Type B pancreatic cell (in vitro differentiated cells): ENCODE measurements around the gene HIVEP3. TPM values are rescaled to one million over a fixed set of nuclear protein-coding genes. Genes with fewer than 3 reads are reported as not detected.

Experiments used
- DNase-seq: peaks from one replicate; pipeline ENCODE4 v3.0.0; 2021; ENCODE audit warnings: mixed read lengths; ENCODE audit not compliant: unreplicated experiment; ENCODE audit errors: extremely low spot score
- H3K27ac Mint-ChIP-seq: 2 replicates; pipeline ENCODE4 v1.8.0; 2021; ENCODE audit warnings: mild to moderate bottlenecking, mixed read lengths
- H3K27me3 Mint-ChIP-seq: 2 replicates; pipeline ENCODE4 v1.8.0; 2021; ENCODE audit warnings: mixed read lengths
- H3K36me3 Mint-ChIP-seq: 2 replicates; pipeline ENCODE4 v1.8.0; 2021; ENCODE audit warnings: mixed read lengths
- H3K4me1 Mint-ChIP-seq: one replicate; pipeline ENCODE4 v1.8.0; 2021; ENCODE audit warnings: mixed read lengths; ENCODE audit not compliant: unreplicated experiment
- H3K4me3 Mint-ChIP-seq: 2 replicates; pipeline ENCODE4 v1.8.0; 2021; ENCODE audit warnings: mild to moderate bottlenecking, mixed read lengths
- H3K9me3 Mint-ChIP-seq: 2 replicates; pipeline ENCODE4 v1.8.0; 2021; ENCODE audit warnings: mixed read lengths
- total RNA-seq: library from RNA; stranded (reverse); gene quantifications from 2 replicates; pipeline ENCODE4 v1.2.1, GENCODE V29; 2021; ENCODE audit warnings: low replicate concordance
- TF ChIP-seq, protein P1 (sequence below): fragments of 200-600 bp; sonication (generic); conservative IDR thresholded peaks from 2 replicates; pipeline ENCODE4 v1.5.0; 2021; ENCODE audit warnings: antibody characterized with exemption, mild to moderate bottlenecking

The HIVEP3 gene
- total RNA-seq, 1 donor from 2014 or later, result 9.2 TPM

DNA sequence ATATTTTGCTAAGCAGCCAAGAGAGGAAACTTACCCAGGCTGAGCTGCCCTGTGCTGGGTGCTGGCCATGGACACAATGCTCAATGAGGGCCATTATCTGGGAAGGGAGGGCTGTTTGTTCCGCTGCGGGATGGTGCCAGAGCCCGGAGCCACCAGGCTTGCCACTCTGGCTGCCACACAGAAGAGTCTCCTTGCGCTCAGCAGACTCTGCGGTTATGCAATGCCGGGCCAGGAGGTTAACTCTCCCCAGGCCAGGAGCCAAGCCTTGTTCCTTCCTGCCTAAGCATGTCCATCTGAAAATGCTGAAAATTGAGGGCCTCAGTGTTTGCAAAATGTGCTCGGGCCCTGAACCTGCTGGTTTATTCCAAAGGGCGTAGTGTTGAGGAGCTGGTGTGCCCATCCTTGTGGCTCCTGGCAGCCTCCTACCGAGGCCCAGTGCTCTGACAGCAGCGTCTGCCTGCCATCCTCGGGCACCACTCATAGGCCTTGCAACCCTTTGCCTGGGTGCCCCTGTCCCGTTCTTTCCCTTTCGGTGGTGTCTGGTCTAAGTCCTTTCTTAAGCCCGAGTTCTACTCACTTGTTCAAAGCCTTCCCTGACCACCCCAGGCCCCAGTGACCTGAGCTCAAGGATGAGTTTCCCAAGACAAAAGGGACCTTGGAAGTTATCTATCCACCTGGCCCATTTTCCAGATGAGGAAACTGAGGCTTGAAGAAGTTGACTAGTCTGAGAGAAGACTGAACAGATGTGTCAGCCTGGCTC, 300.5 kb downstream of the HIVEP3 start:
- Mint-ChIP-seq H3K36me3 (no peaks in the 10 kb centered on the region), H3K27ac (no peak overlapping the region), H3K9me3 (no peaks in the 10 kb centered on the region), H3K4me1 (peaks cover 7% of the 10 kb centered on the region), H3K27me3 (no peaks in the 10 kb centered on the region), H3K4me3 (no peak overlapping the region)
- DNase-seq, result peak; percentile 40
- TF ChIP-seq, protein P1, sequence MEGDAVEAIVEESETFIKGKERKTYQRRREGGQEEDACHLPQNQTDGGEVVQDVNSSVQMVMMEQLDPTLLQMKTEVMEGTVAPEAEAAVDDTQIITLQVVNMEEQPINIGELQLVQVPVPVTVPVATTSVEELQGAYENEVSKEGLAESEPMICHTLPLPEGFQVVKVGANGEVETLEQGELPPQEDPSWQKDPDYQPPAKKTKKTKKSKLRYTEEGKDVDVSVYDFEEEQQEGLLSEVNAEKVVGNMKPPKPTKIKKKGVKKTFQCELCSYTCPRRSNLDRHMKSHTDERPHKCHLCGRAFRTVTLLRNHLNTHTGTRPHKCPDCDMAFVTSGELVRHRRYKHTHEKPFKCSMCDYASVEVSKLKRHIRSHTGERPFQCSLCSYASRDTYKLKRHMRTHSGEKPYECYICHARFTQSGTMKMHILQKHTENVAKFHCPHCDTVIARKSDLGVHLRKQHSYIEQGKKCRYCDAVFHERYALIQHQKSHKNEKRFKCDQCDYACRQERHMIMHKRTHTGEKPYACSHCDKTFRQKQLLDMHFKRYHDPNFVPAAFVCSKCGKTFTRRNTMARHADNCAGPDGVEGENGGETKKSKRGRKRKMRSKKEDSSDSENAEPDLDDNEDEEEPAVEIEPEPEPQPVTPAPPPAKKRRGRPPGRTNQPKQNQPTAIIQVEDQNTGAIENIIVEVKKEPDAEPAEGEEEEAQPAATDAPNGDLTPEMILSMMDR, result no peak

DNA sequence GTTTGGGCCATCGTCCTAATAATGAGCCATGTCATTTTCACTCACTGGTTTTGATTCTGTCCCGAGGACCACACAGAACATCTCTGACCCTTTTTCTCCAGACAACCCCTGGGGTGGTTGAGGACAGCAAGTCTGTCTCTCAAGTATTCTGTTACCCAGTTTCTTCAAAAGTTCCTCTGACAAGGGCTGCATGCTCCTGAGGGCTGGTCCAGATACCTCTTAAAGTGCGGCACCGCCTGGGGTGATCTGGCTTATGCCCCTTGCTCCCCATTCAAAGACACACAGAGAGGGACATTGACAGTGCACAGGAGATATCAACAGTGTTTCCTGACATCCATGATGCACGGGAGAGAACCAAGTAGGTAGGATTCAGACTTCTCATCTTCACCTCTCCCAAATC, 301.4 kb downstream of the HIVEP3 start:
- Mint-ChIP-seq H3K36me3 (no peaks in the 10 kb centered on the region), H3K27ac (no peak overlapping the region), H3K9me3 (no peaks in the 10 kb centered on the region), H3K4me1 (peaks cover 7% of the 10 kb centered on the region), H3K4me3 (no peak overlapping the region), H3K27me3 (no peaks in the 10 kb centered on the region)
- DNase-seq, result peak; percentile 34
- TF ChIP-seq, protein P1, result no peak

DNA sequence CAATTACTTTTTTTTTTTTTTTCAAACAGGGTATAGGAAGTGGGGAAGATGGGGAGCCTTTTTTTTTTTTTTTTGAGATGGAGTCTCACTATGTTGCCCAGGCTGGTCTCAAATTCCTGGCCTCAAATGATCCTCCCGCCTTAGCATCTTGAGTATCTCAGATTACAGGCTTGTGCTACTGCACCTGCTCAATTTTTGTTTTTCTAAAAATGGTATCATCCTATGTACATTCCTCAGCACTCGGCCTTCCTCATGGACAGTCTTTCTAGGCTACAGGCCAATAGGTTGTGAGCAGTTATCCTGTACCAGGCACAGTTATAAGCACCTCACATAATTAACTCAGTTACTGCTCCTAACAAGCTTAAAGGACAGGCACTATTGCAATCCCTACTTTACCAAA, 302.2 kb downstream of the HIVEP3 start:
- TF ChIP-seq, protein P1, result no peak
- H3K27me3 Mint-ChIP-seq, result peaks cover 3% of the 10 kb centered on the region

DNA sequence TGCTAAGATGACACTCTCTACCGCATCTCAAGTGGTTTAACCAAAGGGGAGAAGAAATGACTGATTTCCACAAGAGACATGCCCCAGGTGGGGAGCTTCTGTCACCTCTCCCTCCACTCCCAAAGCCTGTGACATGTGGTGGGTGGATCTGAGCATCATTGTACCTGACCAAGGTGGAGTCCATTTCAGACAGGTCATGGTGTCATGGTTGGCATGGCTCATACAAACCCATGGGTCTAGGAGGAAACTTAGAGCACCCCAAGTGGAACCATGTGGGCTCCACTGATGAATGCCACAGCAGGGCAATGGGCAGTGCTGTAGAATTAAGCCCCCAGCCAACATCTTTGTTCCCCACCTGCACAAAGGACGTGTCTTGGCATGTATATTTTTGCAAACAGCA, 302.7 kb downstream of the HIVEP3 start:
- H3K36me3 Mint-ChIP-seq, result no peaks in the 10 kb centered on the region
- peak; percentile 42 for DNase-seq
- TF ChIP-seq, protein P1, result no peak
- H3K27ac Mint-ChIP-seq, result no peak overlapping the region
- H3K4me3 Mint-ChIP-seq, result no peak overlapping the region
- H3K27me3 Mint-ChIP-seq, result peaks cover 3% of the 10 kb centered on the region
- peaks cover 3% of the 10 kb centered on the region for H3K9me3 Mint-ChIP-seq
- peaks cover 11% of the 10 kb centered on the region for H3K4me1 Mint-ChIP-seq

More for the DNA sequence above, 302.2 kb downstream of the HIVEP3 start:
- Mint-ChIP-seq H3K4me1 (peaks cover 7% of the 10 kb centered on the region), H3K36me3 (no peaks in the 10 kb centered on the region), H3K4me3 (no peak overlapping the region), H3K9me3 (no peaks in the 10 kb centered on the region), H3K27ac (no peak overlapping the region)
- no peak for DNase-seq

DNA sequence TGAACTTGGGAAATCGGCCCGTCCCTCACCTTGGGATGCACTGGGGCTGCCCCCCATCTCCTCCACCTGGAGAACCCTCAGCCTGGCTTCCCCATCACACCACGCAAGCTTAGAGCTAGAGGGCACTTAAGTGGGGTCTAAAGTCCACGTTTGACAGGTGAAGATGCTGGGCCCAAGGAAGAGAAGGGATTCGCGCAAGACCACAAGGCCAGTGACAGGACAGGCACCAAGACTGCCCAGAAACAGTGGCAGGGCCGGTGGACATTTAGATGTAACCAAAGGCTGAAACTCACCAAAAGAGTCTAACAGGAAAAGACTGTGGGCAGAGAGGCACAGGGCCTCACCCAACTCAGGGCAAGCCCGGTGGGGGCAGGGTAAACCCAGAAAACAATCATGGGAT, 303.4 kb downstream of the HIVEP3 start:
- DNase-seq, result no peak
- peaks cover 5% of the 10 kb centered on the region for H3K9me3 Mint-ChIP-seq
- peaks cover 15% of the 10 kb centered on the region for H3K4me1 Mint-ChIP-seq
- TF ChIP-seq, protein P1, result no peak
- no peaks in the 10 kb centered on the region for H3K36me3 Mint-ChIP-seq
- peaks cover 3% of the 10 kb centered on the region for H3K27me3 Mint-ChIP-seq
- H3K27ac Mint-ChIP-seq, result no peak overlapping the region
- H3K4me3 Mint-ChIP-seq, result no peak overlapping the region
